NCI-H2171 (cell line): ENCODE measurements around the gene GIMAP4.
"Not testable (repeated sequence)": the region's sequence is repeated elsewhere in the genome, so short reads cannot be mapped to it uniquely, and the experiment has no call there.

Experiments
- DNase-seq: peaks from one replicate; lab custom pipeline; 2025; lab: John Stamatoyannopoulos, UW

Gene GIMAP4

GRCh38 chr7:150567169-150567568 lies at the start of gene GIMAP4:
Gene GIMAP4, plus strand, starts transcription at chr7:150567390. Its CDS starts 2,512 bp downstream, at chr7:150569902.
- no peak for DNase-seq

GRCh38 chr7:150519310-150519709 lies 47.9 kb upstream of the GIMAP4 start:
- no peak for DNase-seq

- DNase-seq: no peak
These were observed 47.0 kb upstream of the GIMAP4 start for GRCh38 chr7:150520145-150520544.

GRCh38 chr7:150522931-150523330 lies 44.3 kb upstream of the GIMAP4 start:
- not testable (repeated sequence) for DNase-seq

- no peak for DNase-seq
These were observed 43.2 kb upstream of the GIMAP4 start for GRCh38 chr7:150524018-150524417.

GRCh38 chr7:150531704-150532103 lies 35.5 kb upstream of the GIMAP4 start:
- no peak for DNase-seq

GRCh38 chr7:150538259-150538658 lies 28.9 kb upstream of the GIMAP4 start:
- DNase-seq: no peak

- no peak for DNase-seq
These were observed 14.0 kb upstream of the GIMAP4 start for GRCh38 chr7:150553163-150553562.

GRCh38 chr7:150556521-150557138 lies 10.6 kb upstream of the GIMAP4 start:
- DNase-seq: no peak

GRCh38 chr7:150560486-150560885 lies 6.7 kb upstream of the GIMAP4 start:
- no peak for DNase-seq

GRCh38 chr7:150562919-150563318 lies 4.3 kb upstream of the GIMAP4 start:
- no peak for DNase-seq

- DNase-seq: no peak
These were observed 3.2 kb upstream of the GIMAP4 start for GRCh38 chr7:150564006-150564405.

- no peak for DNase-seq
These were observed 2.6 kb upstream of the GIMAP4 start for GRCh38 chr7:150564566-150564965.

GRCh38 chr7:150565239-150565638 lies 2.0 kb upstream of the GIMAP4 start:
- DNase-seq: no peak

- no peak for DNase-seq
These were observed 1.1 kb upstream of the GIMAP4 start for GRCh38 chr7:150566123-150566522.

- no peak for DNase-seq
These were observed 618 bp upstream of the GIMAP4 start for GRCh38 chr7:150566572-150566971.

- DNase-seq: no peak
These were observed 696 bp downstream of the GIMAP4 start for GRCh38 chr7:150567871-150568301.

- no peak for DNase-seq
These were observed 1.5 kb downstream of the GIMAP4 start for GRCh38 chr7:150568714-150569113.

GRCh38 chr7:150569245-150569955 lies 2.2 kb downstream of the GIMAP4 start:
- no peak for DNase-seq

GRCh38 chr7:150570556-150571465 lies 3.6 kb downstream of the GIMAP4 start:
- DNase-seq: no peak

- no peak for DNase-seq
These were observed 5.3 kb downstream of the GIMAP4 start for GRCh38 chr7:150572496-150572895.

GRCh38 chr7:150579979-150580637 lies 12.9 kb downstream of the GIMAP4 start:
- not testable (repeated sequence) for DNase-seq
